Natural killer cell (primary cell): ENCODE results near the gene CTNNA3. TPM values are rescaled to one million over a fixed set of nuclear protein-coding genes. Genes with fewer than 3 reads are reported as not detected.

Source experiments
- ATAC-seq, 3 donors: fragments of 150-1000 bp in 2 of 3; fragments of 200-7000 bp in 1 of 3; cut with Tn5 transposase; 1 replicate in 1 of 3; 2 replicates in 2 of 3; pipeline ENCODE4 v1.10.0; 2021; ENCODE audit warnings: mild to moderate bottlenecking in 2 of 3, moderate library complexity in 2 of 3
- DNase-seq, 2 donors: peaks; one replicate each; pipeline versions ENCODE4 v3.0.0 to v3.0.0-alpha.2; 2013 to 2021; ENCODE audit warnings: mixed read lengths in 1 of 2
- H3K27ac ChIP-seq: one replicate; pipeline ENCODE4 v1.5.1; 2013; ENCODE audit warnings: mild to moderate bottlenecking, low read length
- H3K27me3 ChIP-seq: one replicate; pipeline ENCODE4 v1.6.1; 2013; ENCODE audit warnings: low read length; ENCODE audit not compliant: control insufficient read depth, insufficient read depth
- H3K36me3 ChIP-seq: one replicate; pipeline ENCODE4 v1.6.1; 2013; ENCODE audit warnings: low read length; ENCODE audit not compliant: control insufficient read depth, insufficient read depth
- H3K4me1 ChIP-seq: one replicate; pipeline ENCODE4 v1.6.1; 2013; ENCODE audit warnings: low read length; ENCODE audit not compliant: control insufficient read depth, insufficient read depth
- H3K4me3 ChIP-seq: one replicate; pipeline ENCODE4 v1.5.1; 2013; ENCODE audit warnings: low read length
- H3K9me3 ChIP-seq: one replicate; pipeline ENCODE4 v1.6.1; 2013; ENCODE audit warnings: low read length; ENCODE audit not compliant: control insufficient read depth, insufficient read depth
- H3K27ac Mint-ChIP-seq, 2 donors: one replicate each; pipeline ENCODE4 v1.8.0; 2022; ENCODE audit warnings: mild to moderate bottlenecking in 2 of 2, mixed read lengths in 2 of 2, moderate library complexity in 1 of 2
- H3K27me3 Mint-ChIP-seq, 2 donors: one replicate each; pipeline ENCODE4 v1.8.0; 2022; ENCODE audit warnings: low read depth in 2 of 2, mixed read lengths in 2 of 2
- H3K36me3 Mint-ChIP-seq: one replicate; pipeline ENCODE4 v1.8.0; 2022; ENCODE audit warnings: mixed read lengths
- H3K4me1 Mint-ChIP-seq, 2 donors: one replicate each; pipeline ENCODE4 v1.8.0; 2022; ENCODE audit warnings: mixed read lengths in 2 of 2
- H3K4me3 Mint-ChIP-seq: one replicate; pipeline ENCODE4 v1.8.0; 2022; ENCODE audit warnings: mild to moderate bottlenecking, moderate library complexity, mixed read lengths
- H3K9me3 Mint-ChIP-seq, 2 donors: one replicate each; pipeline ENCODE4 v1.8.0; 2022; ENCODE audit warnings: mixed read lengths in 2 of 2
- WGBS: methylation state at CpG from one replicate; pipeline ENCODE4 v1.1.7; 2013; ENCODE audit warnings: missing lambda C conversion rate; ENCODE audit not compliant: insufficient coverage; 5-methylcytosine and 5-hydroxymethylcytosine counted together
- intact Hi-C: fragments of 100-400 bp; cut with micrococcal nuclease; formaldehyde crosslinking; loops from one replicate; pipeline ENCODE4 v1.14.2; 2022
- total RNA-seq, 4 donors: library from RNA; stranded (reverse); fragments of 120-200 nt in 1 of 4; gene quantifications; one replicate each; pipeline versions ENCODE4 v1.2.3 to v1.2.4, GENCODE V29; 2013 to 2022
- TF ChIP-seq, protein P1 (sequence below): fragments of 200-600 bp; IDR thresholded peaks from one replicate; pipeline ENCODE4 v1.8.0; 2022; ENCODE audit warnings: antibody characterized with exemption

The CTNNA3 gene
- total RNA-seq, 3 donors from 2014 or later (not counting 1 experiment from before 2014, with no cell fraction given), result not detected

DNA sequence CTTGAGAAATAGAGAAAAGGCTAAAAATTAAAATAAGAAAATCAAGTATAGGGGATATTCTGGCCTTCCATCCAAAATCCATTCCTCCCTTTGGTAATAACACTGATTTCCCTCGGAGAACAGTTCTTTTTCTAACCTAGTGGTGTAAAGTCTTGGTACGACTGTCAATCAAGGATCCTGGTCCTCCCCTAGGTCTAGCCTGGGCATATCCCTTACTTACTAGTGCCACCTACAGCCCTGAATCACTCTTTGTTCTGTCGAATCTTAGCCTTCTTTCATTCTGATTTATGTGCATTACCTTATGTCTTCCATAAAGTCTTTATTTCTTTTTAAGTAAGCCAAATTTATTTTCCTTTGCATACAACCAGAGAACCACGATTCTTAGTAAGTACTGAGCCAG is 1068.8 kb downstream of the CTNNA3 start:
- no peaks in the 10 kb centered on the region for H3K4me1 ChIP-seq
- no peaks in the 10 kb centered on the region for H3K36me3 ChIP-seq
- no peak overlapping the region for H3K27ac ChIP-seq
- 40% methylated on average over 3 of the region's 4 CpGs for WGBS
- no peaks in the 10 kb centered on the region for H3K27me3 Mint-ChIP-seq
- H3K27me3 ChIP-seq, result no peaks in the 10 kb centered on the region
- H3K4me1 Mint-ChIP-seq, result no peaks in the 10 kb centered on the region
- H3K9me3 ChIP-seq, result no peaks in the 10 kb centered on the region
- H3K4me3 Mint-ChIP-seq, result no peak overlapping the region
- no peaks in the 10 kb centered on the region for H3K36me3 Mint-ChIP-seq
- no peak overlapping the region for H3K27ac Mint-ChIP-seq
- intact Hi-C loops, result no loop called here
- DNase-seq (no peak), ATAC-seq (no peak)
- no peak overlapping the region for H3K4me3 ChIP-seq
- peaks cover 14 to 15% of the 10 kb centered on the region in 2 donors for H3K9me3 Mint-ChIP-seq
- TF ChIP-seq, protein P1, sequence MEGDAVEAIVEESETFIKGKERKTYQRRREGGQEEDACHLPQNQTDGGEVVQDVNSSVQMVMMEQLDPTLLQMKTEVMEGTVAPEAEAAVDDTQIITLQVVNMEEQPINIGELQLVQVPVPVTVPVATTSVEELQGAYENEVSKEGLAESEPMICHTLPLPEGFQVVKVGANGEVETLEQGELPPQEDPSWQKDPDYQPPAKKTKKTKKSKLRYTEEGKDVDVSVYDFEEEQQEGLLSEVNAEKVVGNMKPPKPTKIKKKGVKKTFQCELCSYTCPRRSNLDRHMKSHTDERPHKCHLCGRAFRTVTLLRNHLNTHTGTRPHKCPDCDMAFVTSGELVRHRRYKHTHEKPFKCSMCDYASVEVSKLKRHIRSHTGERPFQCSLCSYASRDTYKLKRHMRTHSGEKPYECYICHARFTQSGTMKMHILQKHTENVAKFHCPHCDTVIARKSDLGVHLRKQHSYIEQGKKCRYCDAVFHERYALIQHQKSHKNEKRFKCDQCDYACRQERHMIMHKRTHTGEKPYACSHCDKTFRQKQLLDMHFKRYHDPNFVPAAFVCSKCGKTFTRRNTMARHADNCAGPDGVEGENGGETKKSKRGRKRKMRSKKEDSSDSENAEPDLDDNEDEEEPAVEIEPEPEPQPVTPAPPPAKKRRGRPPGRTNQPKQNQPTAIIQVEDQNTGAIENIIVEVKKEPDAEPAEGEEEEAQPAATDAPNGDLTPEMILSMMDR, result no peak

DNA sequence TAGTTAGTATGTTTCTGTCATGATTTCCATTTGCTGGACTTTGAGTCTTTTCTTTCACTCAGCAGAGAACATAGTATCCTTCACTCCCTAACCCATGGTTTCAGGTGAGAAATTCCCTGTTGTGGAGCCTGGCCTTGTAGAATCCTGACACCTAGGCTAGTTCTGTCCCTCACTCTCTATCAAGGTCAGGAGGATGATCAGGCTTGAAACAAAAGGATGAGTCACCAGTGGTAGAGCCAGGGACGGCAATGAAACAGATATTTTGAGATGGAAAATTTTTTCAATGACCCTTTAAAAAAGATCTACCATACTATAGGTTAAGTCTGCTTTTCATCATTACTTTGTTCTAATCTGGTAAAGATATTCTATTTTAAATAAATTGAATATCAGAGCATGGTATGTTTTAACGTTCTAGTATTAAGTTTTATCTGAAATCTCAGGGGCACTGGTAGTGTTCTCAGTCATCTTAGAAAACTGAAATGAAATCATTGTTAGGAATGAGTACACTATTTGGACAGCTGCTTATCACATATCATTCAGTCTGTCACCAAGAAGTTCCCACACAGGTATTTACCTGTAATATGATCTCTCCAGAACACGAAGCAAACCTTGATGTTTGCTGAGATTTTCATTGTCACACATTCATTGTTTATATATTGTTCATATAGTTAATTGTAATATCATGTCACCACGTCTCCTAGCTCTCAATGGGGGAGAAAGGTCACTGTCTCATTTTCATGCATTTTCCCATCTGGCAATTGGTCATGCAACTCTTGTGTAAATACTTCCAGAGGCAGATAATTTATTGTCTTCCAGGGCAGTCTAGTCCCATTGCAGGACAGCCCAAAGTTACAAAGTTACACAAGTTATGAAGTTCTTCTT is 1070.0 kb downstream of the CTNNA3 start:
- no peak overlapping the region for H3K27ac Mint-ChIP-seq
- TF ChIP-seq, protein P1, result no peak
- Histone ChIP-seq H3K4me1 (no peaks in the 10 kb centered on the region), H3K4me3 (no peak overlapping the region), H3K9me3 (no peaks in the 10 kb centered on the region), H3K27me3 (no peaks in the 10 kb centered on the region), H3K36me3 (no peaks in the 10 kb centered on the region), H3K27ac (no peak overlapping the region)
- H3K4me3 Mint-ChIP-seq, result no peak overlapping the region
- 60% methylated on average over 1 of the region's 4 CpGs for WGBS
- H3K4me1 Mint-ChIP-seq, result no peaks in the 10 kb centered on the region
- DNase-seq (no peak), ATAC-seq (no peak)
- no peaks in the 10 kb centered on the region for H3K36me3 Mint-ChIP-seq
- no peaks in the 10 kb centered on the region for H3K27me3 Mint-ChIP-seq
- intact Hi-C loops, result no loop called here
- H3K9me3 Mint-ChIP-seq, result peaks cover 15% of the 10 kb centered on the region in 2 donors

DNA sequence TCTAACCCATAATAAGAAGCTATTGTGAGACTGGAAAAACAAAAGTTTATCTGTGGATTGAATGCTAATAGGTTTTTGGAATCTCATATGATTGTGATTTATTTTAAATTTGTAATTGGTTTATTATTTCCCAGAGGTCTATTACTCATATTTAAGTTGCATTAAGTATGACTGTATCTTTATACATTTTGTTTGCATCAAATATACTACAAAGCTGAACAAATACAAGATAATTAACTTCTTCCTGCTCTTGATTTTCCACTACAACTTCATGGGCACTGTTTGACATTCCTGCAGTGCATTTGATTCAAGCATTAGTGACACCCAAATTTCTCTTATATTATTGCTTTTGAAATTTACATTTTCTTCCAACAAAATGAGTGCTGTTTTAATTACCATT is 1073.9 kb downstream of the CTNNA3 start:
- Histone ChIP-seq H3K36me3 (no peaks in the 10 kb centered on the region), H3K27me3 (no peaks in the 10 kb centered on the region), H3K4me1 (no peaks in the 10 kb centered on the region), H3K4me3 (no peak overlapping the region), H3K9me3 (no peaks in the 10 kb centered on the region), H3K27ac (no peak overlapping the region)
- Mint-ChIP-seq H3K9me3 (peaks cover 5 to 8% of the 10 kb centered on the region in 2 donors), H3K27ac (no peak overlapping the region), H3K36me3 (no peaks in the 10 kb centered on the region), H3K4me1 (no peaks in the 10 kb centered on the region), H3K27me3 (no peaks in the 10 kb centered on the region), H3K4me3 (no peak overlapping the region)
- DNase-seq, result no peak
- intact Hi-C loops, result no loop called here
- TF ChIP-seq, protein P1, result no peak
- ATAC-seq, result no peak

DNA sequence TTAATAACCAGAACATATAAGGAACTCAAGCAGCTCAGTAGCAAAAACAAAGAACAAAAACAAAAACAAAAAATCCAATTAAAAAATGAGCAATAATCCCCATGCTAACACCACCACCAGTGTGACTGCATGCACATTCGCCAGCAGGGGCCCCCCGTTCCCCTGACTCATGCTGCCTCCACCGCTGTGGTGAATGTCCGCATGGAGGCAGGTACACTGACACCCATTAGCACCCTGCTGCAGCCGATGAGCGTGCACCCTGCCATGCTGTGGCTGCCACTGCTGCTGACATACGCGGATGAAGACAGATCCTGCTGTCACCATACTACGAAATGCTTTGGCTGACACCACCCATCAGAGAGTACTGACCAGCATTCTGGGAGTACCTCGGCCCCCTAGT is 1091.8 kb downstream of the CTNNA3 start:
- Histone ChIP-seq H3K27me3 (no peaks in the 10 kb centered on the region), H3K4me3 (no peak overlapping the region), H3K27ac (no peak overlapping the region), H3K36me3 (no peaks in the 10 kb centered on the region), H3K4me1 (no peaks in the 10 kb centered on the region), H3K9me3 (peaks cover 2% of the 10 kb centered on the region)
- no peak for DNase-seq
- TF ChIP-seq, protein P1, result no peak
- intact Hi-C loops, result no loop called here
- Mint-ChIP-seq H3K27ac (no peak overlapping the region), H3K36me3 (peaks cover 10% of the 10 kb centered on the region), H3K4me3 (no peak overlapping the region), H3K27me3 (no peaks in the 10 kb centered on the region), H3K4me1 (no peaks in the 10 kb centered on the region), H3K9me3 (peaks cover 18 to 36% of the 10 kb centered on the region in 2 donors)
- WGBS, result 82% methylated on average over 10 of the region's 10 CpGs
- no peak for ATAC-seq
